ENCODE measurements around the gene MCF2L2. TPM values are rescaled to one million over a fixed set of nuclear protein-coding genes. Genes with fewer than 3 reads are reported as not detected.
"Not testable (repeated sequence)": the region's sequence is repeated elsewhere in the genome, so short reads cannot be mapped to it uniquely, and the experiment has no call there.

MCF2L2 gene
- total and polyA plus RNA-seq, 7 donors: 0.99 to 5.0 (median 4.0) TPM; not detected in 1

DNA sequence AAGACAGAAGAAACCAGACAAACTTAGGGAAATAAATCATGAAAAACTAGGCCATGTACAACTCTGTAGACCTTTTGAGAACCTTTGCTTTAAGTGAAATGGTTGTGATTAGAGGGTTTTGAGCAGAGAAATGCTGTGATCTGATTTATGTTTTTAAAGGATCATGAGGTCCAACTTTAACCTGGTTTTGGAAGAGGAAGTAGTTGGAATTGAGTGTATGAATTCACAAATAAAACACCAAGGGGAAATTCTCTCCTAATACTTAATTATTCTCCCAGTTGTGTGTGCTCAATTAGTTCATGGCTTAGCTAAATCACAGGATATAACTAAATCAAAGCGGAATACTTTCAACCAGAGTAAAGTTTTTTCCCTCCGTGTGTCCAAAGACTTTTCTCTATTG, 45.5 kb upstream of the MCF2L2 start:
- Histone ChIP-seq H3K4me1 (peaks cover 0 to 3% (median 3%) of the 10 kb centered on the region in 4 donors), H3K9me3 (no peaks in the 10 kb centered on the region), H3K27me3 (no peaks in the 10 kb centered on the region), H3K4me3 (no peak overlapping the region), H3K27ac (no peak overlapping the region), H3K36me3 (no peaks in the 10 kb centered on the region)
- TF ChIP-seq EP300 (IDR thresholded peaks at IDR 0.05) (no peak), POLR2A (IDR thresholded peaks at IDR 0.05) (no peak), POLR2AphosphoS5 (IDR thresholded peaks at IDR 0.05) (no peak)
- TF ChIP-seq, protein P1, sequence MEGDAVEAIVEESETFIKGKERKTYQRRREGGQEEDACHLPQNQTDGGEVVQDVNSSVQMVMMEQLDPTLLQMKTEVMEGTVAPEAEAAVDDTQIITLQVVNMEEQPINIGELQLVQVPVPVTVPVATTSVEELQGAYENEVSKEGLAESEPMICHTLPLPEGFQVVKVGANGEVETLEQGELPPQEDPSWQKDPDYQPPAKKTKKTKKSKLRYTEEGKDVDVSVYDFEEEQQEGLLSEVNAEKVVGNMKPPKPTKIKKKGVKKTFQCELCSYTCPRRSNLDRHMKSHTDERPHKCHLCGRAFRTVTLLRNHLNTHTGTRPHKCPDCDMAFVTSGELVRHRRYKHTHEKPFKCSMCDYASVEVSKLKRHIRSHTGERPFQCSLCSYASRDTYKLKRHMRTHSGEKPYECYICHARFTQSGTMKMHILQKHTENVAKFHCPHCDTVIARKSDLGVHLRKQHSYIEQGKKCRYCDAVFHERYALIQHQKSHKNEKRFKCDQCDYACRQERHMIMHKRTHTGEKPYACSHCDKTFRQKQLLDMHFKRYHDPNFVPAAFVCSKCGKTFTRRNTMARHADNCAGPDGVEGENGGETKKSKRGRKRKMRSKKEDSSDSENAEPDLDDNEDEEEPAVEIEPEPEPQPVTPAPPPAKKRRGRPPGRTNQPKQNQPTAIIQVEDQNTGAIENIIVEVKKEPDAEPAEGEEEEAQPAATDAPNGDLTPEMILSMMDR (IDR thresholded peaks at IDR 0.05): no peak
- intact Hi-C loops (cut with DNase I): no loop called here
- no peak for DNase-seq
- 96 to 97% methylated on average over 2 of the region's 2 CpGs for WGBS, 2 donors

DNA sequence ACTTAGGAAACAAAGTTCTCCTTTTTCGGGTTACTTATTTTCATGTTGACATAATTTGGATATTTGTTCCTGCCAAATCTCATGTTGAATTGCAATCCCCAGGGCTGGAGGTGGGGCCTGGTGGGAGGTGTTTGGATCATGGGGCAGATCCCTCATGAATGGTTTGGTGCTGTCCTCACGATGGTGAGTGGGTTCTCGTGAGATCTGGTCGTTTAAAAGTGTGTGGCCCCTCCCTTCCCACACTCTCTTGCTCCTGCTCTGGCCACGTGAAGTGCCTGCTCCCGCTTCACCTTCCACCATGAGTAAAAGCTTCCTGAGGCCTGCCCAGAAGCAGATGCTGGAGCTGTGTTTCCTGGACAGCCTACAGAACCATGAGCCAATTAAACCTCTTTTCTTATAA, 43.7 kb upstream of the MCF2L2 start:
- no peak for DNase-seq
- Histone ChIP-seq H3K27me3 (no peaks in the 10 kb centered on the region), H3K4me3 (no peak overlapping the region), H3K9me3 (no peaks in the 10 kb centered on the region), H3K4me1 (peaks cover 0 to 3% (median 3%) of the 10 kb centered on the region in 4 donors), H3K27ac (no peak overlapping the region), H3K36me3 (no peaks in the 10 kb centered on the region)
- 61 to 77% methylated on average over 6 of the region's 6 CpGs for WGBS, 2 donors
- TF ChIP-seq EP300 (IDR thresholded peaks at IDR 0.05): no peak
- TF ChIP-seq POLR2A (IDR thresholded peaks at IDR 0.05): no peak
- TF ChIP-seq, protein P1 (IDR thresholded peaks at IDR 0.05): no peak
- no peak for TF ChIP-seq POLR2AphosphoS5 (IDR thresholded peaks at IDR 0.05)
- intact Hi-C loops (cut with DNase I): no loop called here

DNA sequence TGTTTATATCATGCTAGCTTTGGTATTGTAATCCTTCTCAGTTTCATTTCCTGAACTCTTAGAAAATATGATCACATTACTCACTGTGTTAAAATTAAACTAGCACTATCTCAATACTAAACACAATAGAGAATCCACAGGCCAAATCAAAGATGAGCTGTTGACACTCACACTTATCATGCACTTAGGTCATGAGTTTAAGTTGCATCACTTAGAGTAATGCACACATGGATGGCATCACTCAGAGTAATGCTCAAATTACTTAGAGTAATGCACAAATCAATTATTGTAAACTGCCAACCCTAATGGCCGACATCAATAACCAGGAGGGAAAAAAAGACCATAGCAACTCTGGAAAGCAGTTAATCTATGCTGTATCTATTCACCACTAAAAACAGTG, 40.0 kb upstream of the MCF2L2 start:
- TF ChIP-seq, protein P1 (IDR thresholded peaks at IDR 0.05): no peak
- no peak for TF ChIP-seq POLR2AphosphoS5 (IDR thresholded peaks at IDR 0.05)
- no peak for TF ChIP-seq EP300 (IDR thresholded peaks at IDR 0.05)
- no peak for TF ChIP-seq POLR2A (IDR thresholded peaks at IDR 0.05)
- Histone ChIP-seq H3K9me3 (no peaks in the 10 kb centered on the region), H3K27ac (no peak overlapping the region), H3K36me3 (no peaks in the 10 kb centered on the region), H3K27me3 (no peaks in the 10 kb centered on the region), H3K4me3 (no peak overlapping the region), H3K4me1 (peaks cover 0 to 3% (median 3%) of the 10 kb centered on the region in 4 donors)
- 87 to 89% methylated on average over 1 of the region's 1 CpG for WGBS, 2 donors
- DNase-seq: no peak
- intact Hi-C loops (cut with DNase I): no loop called here

DNA sequence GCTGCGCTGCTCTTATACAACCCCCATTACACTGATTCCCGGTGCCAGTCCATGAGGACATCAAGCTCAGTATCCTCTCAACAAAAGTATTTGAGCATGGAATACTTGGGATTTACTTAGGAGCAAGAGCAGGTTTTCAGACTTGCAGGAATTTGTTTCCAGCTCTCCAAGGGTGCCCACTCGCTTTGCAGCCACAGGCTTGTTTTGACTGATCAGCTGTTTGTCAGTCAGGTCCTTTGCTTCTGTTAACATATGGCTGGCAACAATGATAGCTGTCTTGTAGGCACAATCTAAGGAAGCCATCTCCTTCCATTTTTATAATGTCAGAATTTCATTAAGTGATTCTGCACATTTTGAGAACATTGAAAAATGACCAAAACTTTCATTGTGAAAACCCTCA, 38.2 kb upstream of the MCF2L2 start:
- no peak overlapping the region for H3K27ac ChIP-seq
- WGBS, 2 donors: 84 to 89% methylated on average over 3 of the region's 3 CpGs
- TF ChIP-seq POLR2A (IDR thresholded peaks at IDR 0.05) (no peak), POLR2AphosphoS5 (IDR thresholded peaks at IDR 0.05) (no peak), EP300 (IDR thresholded peaks at IDR 0.05) (no peak)
- TF ChIP-seq, protein P1 (IDR thresholded peaks at IDR 0.05): no peak
- no peak for DNase-seq
- H3K4me1 ChIP-seq: peaks cover 0 to 3% (median 3%) of the 10 kb centered on the region in 4 donors
- H3K27me3 ChIP-seq: no peaks in the 10 kb centered on the region
- no peak overlapping the region for H3K4me3 ChIP-seq
- intact Hi-C loops (cut with DNase I): no loop called here
- no peaks in the 10 kb centered on the region for H3K36me3 ChIP-seq
- H3K9me3 ChIP-seq: no peaks in the 10 kb centered on the region

GRCh38 chr3:183465710-183466109, 37.3 kb upstream of the MCF2L2 start:
- WGBS, 2 donors: 82 to 89% methylated on average over 13 of the region's 13 CpGs
- H3K4me1 ChIP-seq; H3K4me3 ChIP-seq; H3K27ac ChIP-seq; H3K36me3 ChIP-seq; intact Hi-C loops (cut with DNase I); DNase-seq; H3K27me3 ChIP-seq; H3K9me3 ChIP-seq: not testable (repeated sequence)
